GM21723 (cell line): ENCODE measurements around the gene SYTL4.
A peak's percentile ranks its signal among the peaks of the same experiment; 100 is the strongest.

ENCODE experiments used
- ATAC-seq: cut with Tn5 transposase; IDR thresholded peaks from one replicate; pipeline ENCODE4 v1.9.1; 2021; ENCODE audit warnings: mild to moderate bottlenecking, moderate library complexity; ENCODE audit not compliant: unreplicated experiment

Gene SYTL4

GRCh38 chrX:100695991-100696390, 35.9 kb downstream of the SYTL4 start:
- ATAC-seq: no peak

GRCh38 chrX:100695302-100695701, 36.6 kb downstream of the SYTL4 start:
- ATAC-seq: no peak

- ATAC-seq: peak; percentile 82
Measured at GRCh38 chrX:100687546-100687945, 44.4 kb downstream of the SYTL4 start.

GRCh38 chrX:100687128-100687527, 44.8 kb downstream of the SYTL4 start:
- ATAC-seq: peak; percentile 45

GRCh38 chrX:100685997-100686305, 46.0 kb downstream of the SYTL4 start:
- no peak for ATAC-seq

GRCh38 chrX:100685284-100685996, 46.5 kb downstream of the SYTL4 start:
- ATAC-seq: peak; percentile 66

- no peak for ATAC-seq
Measured at GRCh38 chrX:100682939-100683338, 49.0 kb downstream of the SYTL4 start.

GRCh38 chrX:100681599-100681998, 50.3 kb downstream of the SYTL4 start:
- no peak for ATAC-seq

GRCh38 chrX:100680756-100681155, 51.2 kb downstream of the SYTL4 start:
- no peak for ATAC-seq

GRCh38 chrX:100677611-100678181, 54.2 kb downstream of the SYTL4 start:
- ATAC-seq: no peak

GRCh38 chrX:100674705-100675104, 57.2 kb downstream of the SYTL4 start:
- no peak for ATAC-seq

GRCh38 chrX:100673397-100673953, 58.4 kb downstream of the SYTL4 start:
- ATAC-seq: no peak

GRCh38 chrX:100672966-100673365, 59.0 kb downstream of the SYTL4 start:
- no peak for ATAC-seq

GRCh38 chrX:100663642-100664041, 68.3 kb downstream of the SYTL4 start:
- ATAC-seq: no peak

GRCh38 chrX:100662796-100663195, 69.1 kb downstream of the SYTL4 start:
- ATAC-seq: no peak

- no peak for ATAC-seq
Measured at GRCh38 chrX:100662170-100662569, 69.8 kb downstream of the SYTL4 start.

- no peak for ATAC-seq
Measured at GRCh38 chrX:100659431-100660137, 72.3 kb downstream of the SYTL4 start.

GRCh38 chrX:100658941-100659381, 73.0 kb downstream of the SYTL4 start:
- ATAC-seq: no peak

- ATAC-seq: no peak
Measured at GRCh38 chrX:100654261-100654660, 77.7 kb downstream of the SYTL4 start.

- ATAC-seq: no peak
Measured at GRCh38 chrX:100652266-100652665, 79.7 kb downstream of the SYTL4 start.

- no peak for ATAC-seq
Measured at GRCh38 chrX:100650841-100651240, 81.1 kb downstream of the SYTL4 start.
